HUDEP-2 (cell line): ENCODE results near the gene THOC5.
A peak's percentile ranks its signal among the peaks of the same experiment; 100 is the strongest.
"Not testable (repeated sequence)": the region's sequence is repeated elsewhere in the genome, so short reads cannot be mapped to it uniquely, and the experiment has no call there.

Experiments
- DNase-seq, 76 experiments: peaks; one replicate each; lab custom pipeline; 2025; ENCODE audit not compliant: unreplicated experiment in 76 of 76; lab: John Stamatoyannopoulos, UW

Gene THOC5

GRCh38 chr22:29511126-29511862 is 42.3 kb downstream of the THOC5 start:
- DNase-seq, result no peak

GRCh38 chr22:29510542-29510941 is 43.0 kb downstream of the THOC5 start:
- no peak for DNase-seq

GRCh38 chr22:29509815-29510214 is 43.7 kb downstream of the THOC5 start:
- DNase-seq, result no peak

- no peak for DNase-seq
These were observed 44.3 kb downstream of the THOC5 start for GRCh38 chr22:29509298-29509697.

- peak in 53 of 76 experiments; percentile 4 to 59 (median 24) for DNase-seq
These were observed 49.7 kb downstream of the THOC5 start for GRCh38 chr22:29503811-29504372.

- no peak for DNase-seq
These were observed 53.7 kb downstream of the THOC5 start for GRCh38 chr22:29499852-29500251.

- DNase-seq, result no peak
These were observed 59.9 kb downstream of the THOC5 start for GRCh38 chr22:29493636-29494035.

GRCh38 chr22:29491012-29491411 is 62.5 kb downstream of the THOC5 start:
- no peak for DNase-seq

GRCh38 chr22:29489127-29489780 is 64.3 kb downstream of the THOC5 start:
- not testable (repeated sequence) for DNase-seq

- DNase-seq, result no peak
These were observed 66.1 kb downstream of the THOC5 start for GRCh38 chr22:29487426-29487986.

- DNase-seq, result no peak
These were observed 68.1 kb downstream of the THOC5 start for GRCh38 chr22:29485448-29485847.

GRCh38 chr22:29484642-29485041 is 68.9 kb downstream of the THOC5 start:
- DNase-seq, result no peak

GRCh38 chr22:29483254-29483653 is 70.3 kb downstream of the THOC5 start:
- no peak for DNase-seq

GRCh38 chr22:29482726-29483125 is 70.8 kb downstream of the THOC5 start:
- no peak for DNase-seq

- DNase-seq, result no peak
These were observed 71.3 kb downstream of the THOC5 start for GRCh38 chr22:29482253-29482652.

GRCh38 chr22:29481265-29482000 is 72.1 kb downstream of the THOC5 start:
- DNase-seq, result peak in 53 of 76 experiments; percentile 9 to 63 (median 33)

- DNase-seq, result peak in 73 of 76 experiments; percentile 37 to 94 (median 86)
These were observed 72.9 kb downstream of the THOC5 start for GRCh38 chr22:29480512-29481264.

- no peak for DNase-seq
These were observed 73.4 kb downstream of the THOC5 start for GRCh38 chr22:29480262-29480511.

GRCh38 chr22:29479417-29480261 is 73.9 kb downstream of the THOC5 start, which contains the start of gene NEFH:
Gene NEFH, plus strand, starts transcription at chr22:29480218. Its CDS starts 45 bp downstream, at chr22:29480263.
- peak in 61 of 76 experiments; percentile 13 to 73 (median 50) for DNase-seq
